HL-60 (cell line): ENCODE results near the gene DOCK1.

Source experiments
- DNase-seq, 2 experiments: peaks; one replicate each; pipeline ENCODE4 v3.0.0-alpha.2; 2010 to 2020; ENCODE audit warnings: low read depth in 1 of 2, low spot score in 1 of 2
- H3K27ac ChIP-seq: fragments of 250-450 bp; sonication (Bioruptor Pico); replicated peaks from 2 replicates; pipeline ENCODE4 v1.5.1; 2020; ENCODE audit warnings: mild to moderate bottlenecking, moderate library complexity
- H3K27me3 ChIP-seq: fragments of 250-450 bp; sonication (Bioruptor Pico); 2 replicates; pipeline ENCODE4 v1.5.1; 2021; ENCODE audit warnings: mild to moderate bottlenecking, moderate library complexity; ENCODE audit not compliant: insufficient read depth, poor library complexity, severe bottlenecking
- H3K4me3 ChIP-seq: replicated peaks from 2 replicates; pipeline ENCODE4 v1.5.1; 2011; ENCODE audit warnings: mild to moderate bottlenecking, control low read depth, low read length; ENCODE audit not compliant: insufficient read depth
- GABPA ChIP-seq: IDR thresholded peaks from 2 replicates; pipeline ENCODE4 v1.6.1; 2012; ENCODE audit warnings: low read depth
- POLR2AphosphoS5 ChIP-seq: IDR thresholded peaks from 2 replicates; pipeline ENCODE4 v1.6.1; 2012; ENCODE audit warnings: low read depth
- REST ChIP-seq: IDR thresholded peaks from 2 replicates; pipeline ENCODE4 v1.6.1; 2012; ENCODE audit warnings: low read depth; ENCODE audit not compliant: insufficient replicate concordance
- SPI1 ChIP-seq: IDR thresholded peaks from 2 replicates; pipeline ENCODE4 v1.6.1; 2012; ENCODE audit warnings: low read depth, mild to moderate bottlenecking, borderline replicate concordance
- TF ChIP-seq, protein P1 (sequence below): IDR thresholded peaks from one replicate; pipeline ENCODE4 v1.5.1; 2011; ENCODE audit warnings: low read length, control low read depth, inconsistent platforms; ENCODE audit not compliant: insufficient read depth

Gene DOCK1

GRCh38 chr10:126928274-126928673 is 23.0 kb downstream of the DOCK1 start:
- Histone ChIP-seq H3K27ac (no peak overlapping the region), H3K27me3 (no peaks in the 10 kb centered on the region), H3K4me3 (no peak overlapping the region)
- TF ChIP-seq, protein P1, sequence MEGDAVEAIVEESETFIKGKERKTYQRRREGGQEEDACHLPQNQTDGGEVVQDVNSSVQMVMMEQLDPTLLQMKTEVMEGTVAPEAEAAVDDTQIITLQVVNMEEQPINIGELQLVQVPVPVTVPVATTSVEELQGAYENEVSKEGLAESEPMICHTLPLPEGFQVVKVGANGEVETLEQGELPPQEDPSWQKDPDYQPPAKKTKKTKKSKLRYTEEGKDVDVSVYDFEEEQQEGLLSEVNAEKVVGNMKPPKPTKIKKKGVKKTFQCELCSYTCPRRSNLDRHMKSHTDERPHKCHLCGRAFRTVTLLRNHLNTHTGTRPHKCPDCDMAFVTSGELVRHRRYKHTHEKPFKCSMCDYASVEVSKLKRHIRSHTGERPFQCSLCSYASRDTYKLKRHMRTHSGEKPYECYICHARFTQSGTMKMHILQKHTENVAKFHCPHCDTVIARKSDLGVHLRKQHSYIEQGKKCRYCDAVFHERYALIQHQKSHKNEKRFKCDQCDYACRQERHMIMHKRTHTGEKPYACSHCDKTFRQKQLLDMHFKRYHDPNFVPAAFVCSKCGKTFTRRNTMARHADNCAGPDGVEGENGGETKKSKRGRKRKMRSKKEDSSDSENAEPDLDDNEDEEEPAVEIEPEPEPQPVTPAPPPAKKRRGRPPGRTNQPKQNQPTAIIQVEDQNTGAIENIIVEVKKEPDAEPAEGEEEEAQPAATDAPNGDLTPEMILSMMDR: no peak
- TF ChIP-seq SPI1: no peak
- no peak for TF ChIP-seq REST
- no peak for TF ChIP-seq POLR2AphosphoS5
- no peak for TF ChIP-seq GABPA
- DNase-seq: no peak

DNA sequence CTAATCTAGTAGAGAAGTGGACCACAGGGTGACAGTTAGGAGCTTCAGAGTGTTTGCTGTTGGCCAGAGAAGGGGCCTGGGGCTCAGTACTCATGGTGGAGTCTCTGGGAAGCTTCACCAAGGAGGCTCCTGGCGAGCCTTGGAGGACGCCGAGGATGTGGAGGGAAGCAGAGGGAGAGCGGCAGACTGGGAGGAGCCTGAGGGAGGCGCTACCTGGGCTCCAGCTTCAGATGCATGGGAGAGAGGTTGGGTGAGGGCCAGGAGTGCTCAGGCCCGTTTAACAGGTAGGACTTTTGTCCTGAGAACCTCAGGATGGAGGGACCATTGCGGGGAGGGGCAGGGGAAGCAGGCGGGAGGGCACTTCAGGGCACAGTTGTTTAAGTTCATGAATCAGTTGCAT is 24.2 kb downstream of the DOCK1 start:
- Histone ChIP-seq H3K27ac (no peak overlapping the region), H3K27me3 (no peaks in the 10 kb centered on the region), H3K4me3 (no peak overlapping the region)
- TF ChIP-seq SPI1 (no peak), POLR2AphosphoS5 (no peak), GABPA (no peak), REST (no peak)
- TF ChIP-seq, protein P1: no peak
- no peak for DNase-seq

GRCh38 chr10:126930131-126930882 is 25.1 kb downstream of the DOCK1 start:
- Histone ChIP-seq H3K4me3 (no peak overlapping the region), H3K27ac (no peak overlapping the region), H3K27me3 (no peaks in the 10 kb centered on the region)
- no peak for DNase-seq
- TF ChIP-seq SPI1: no peak
- no peak for TF ChIP-seq REST
- TF ChIP-seq, protein P1: no peak
- no peak for TF ChIP-seq POLR2AphosphoS5
- no peak for TF ChIP-seq GABPA
